IPS DF 4.7 (cell line): ENCODE results near the gene RAB27A.

Source experiments
- DNase-seq: peaks from one replicate; pipeline ENCODE4 v3.0.0-alpha.2; 2013; ENCODE audit warnings: low spot score; ENCODE audit errors: extremely low read depth

Gene RAB27A

GRCh38 chr15:55226127-55226526 is 63.5 kb downstream of the RAB27A start:
- DNase-seq: no peak

DNA sequence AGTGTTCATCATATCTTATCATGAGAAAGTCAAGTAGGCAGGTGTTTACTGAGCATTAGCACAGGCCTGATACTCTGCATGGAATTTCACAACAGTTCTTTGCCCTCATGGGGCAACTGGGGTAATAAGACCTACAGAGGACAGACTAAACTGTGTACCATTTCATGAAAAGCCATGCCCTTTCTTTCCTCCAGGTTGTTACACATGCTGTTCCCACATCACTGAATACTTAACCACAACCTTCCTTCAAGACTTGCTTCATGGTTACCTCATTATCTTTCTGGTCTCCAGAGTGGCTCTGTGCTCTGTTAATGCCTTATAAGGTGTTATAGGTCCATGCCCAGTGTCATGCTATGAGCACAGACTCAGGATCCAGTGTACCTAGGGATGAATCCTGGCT is 64.7 kb downstream of the RAB27A start:
- no peak for DNase-seq

DNA sequence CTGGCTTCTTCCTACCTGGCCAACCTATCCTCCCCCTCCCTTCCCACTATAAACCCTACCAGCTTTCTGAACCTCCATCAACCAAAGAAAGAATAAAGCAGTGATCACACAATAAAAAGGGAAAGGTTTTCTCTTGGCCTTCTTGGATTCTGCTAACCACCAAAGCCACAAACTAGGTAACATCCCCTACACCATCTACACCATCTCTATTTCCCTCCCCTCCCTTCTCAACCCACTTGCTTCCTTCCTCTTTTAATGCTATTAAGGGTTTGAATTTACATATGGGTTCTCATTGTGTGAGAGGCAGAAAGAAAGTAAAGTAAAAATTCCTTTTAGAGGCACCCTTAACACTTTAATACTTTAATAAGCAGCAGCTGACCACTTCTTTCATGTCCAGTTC is 67.0 kb downstream of the RAB27A start:
- no peak for DNase-seq

GRCh38 chr15:55221090-55222011 is 68.3 kb downstream of the RAB27A start:
- no peak for DNase-seq

GRCh38 chr15:55220606-55221005 is 69.0 kb downstream of the RAB27A start:
- DNase-seq: no peak

GRCh38 chr15:55218056-55218455 is 71.6 kb downstream of the RAB27A start:
- no peak for DNase-seq

- no peak for DNase-seq
Observed at GRCh38 chr15:55204464-55204863, 85.1 kb downstream of the RAB27A start.

- DNase-seq: no peak
Observed at GRCh38 chr15:55202206-55202605, 87.4 kb downstream of the RAB27A start.

DNA sequence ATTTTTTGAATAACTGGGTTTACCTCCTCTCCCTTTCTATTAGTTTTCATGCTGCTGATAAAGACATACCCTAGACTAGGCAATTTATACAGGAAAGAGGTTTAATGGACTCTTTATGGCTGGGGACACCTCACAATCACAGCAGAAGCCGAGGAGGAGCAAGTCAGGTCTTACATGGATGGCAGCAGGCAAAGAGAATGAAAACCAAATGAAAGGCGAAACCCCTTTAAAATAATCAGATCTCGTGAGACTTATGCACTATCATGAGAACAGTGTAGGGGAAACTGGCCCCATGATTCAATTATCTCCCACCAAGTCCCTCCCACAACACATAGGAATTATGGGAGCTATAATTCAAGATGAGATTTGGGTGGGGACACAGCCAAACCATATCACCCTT is 90.9 kb downstream of the RAB27A start:
- no peak for DNase-seq

DNA sequence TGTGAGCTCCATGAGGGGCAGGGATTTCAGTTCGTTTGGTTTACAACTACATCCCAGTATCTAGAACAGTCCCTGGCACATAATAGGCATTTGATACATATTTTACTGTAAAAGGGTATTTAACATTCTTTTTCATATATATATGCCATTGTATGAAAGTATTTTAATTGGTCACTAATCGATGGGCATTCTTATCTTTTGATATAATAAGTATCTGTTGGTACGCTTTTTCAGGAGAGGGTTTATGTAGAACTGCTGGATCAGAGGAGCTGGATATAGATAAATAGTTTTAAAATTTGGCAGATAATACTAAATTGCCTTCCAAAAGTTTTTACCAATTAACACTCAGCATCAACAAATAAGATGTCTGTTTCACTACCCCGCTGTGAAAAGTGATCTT is 91.9 kb downstream of the RAB27A start:
- no peak for DNase-seq

DNA sequence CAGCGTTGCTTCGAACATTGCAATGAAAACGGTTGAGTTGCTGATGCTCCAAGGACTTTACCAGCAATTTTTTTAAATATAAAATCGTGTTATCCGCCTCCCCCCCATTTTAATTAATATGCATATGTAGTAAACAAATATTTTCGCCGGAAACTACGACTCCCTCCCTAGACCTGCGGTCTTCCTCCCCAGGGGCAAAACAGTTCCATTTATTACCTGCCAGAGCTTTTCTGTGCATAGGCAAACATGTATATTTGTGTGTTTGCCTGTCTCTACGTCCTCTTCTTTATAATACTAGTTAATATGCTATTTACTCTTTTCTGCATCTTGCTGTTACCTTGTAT is 92.3 kb downstream of the RAB27A start:
- DNase-seq: no peak

DNA sequence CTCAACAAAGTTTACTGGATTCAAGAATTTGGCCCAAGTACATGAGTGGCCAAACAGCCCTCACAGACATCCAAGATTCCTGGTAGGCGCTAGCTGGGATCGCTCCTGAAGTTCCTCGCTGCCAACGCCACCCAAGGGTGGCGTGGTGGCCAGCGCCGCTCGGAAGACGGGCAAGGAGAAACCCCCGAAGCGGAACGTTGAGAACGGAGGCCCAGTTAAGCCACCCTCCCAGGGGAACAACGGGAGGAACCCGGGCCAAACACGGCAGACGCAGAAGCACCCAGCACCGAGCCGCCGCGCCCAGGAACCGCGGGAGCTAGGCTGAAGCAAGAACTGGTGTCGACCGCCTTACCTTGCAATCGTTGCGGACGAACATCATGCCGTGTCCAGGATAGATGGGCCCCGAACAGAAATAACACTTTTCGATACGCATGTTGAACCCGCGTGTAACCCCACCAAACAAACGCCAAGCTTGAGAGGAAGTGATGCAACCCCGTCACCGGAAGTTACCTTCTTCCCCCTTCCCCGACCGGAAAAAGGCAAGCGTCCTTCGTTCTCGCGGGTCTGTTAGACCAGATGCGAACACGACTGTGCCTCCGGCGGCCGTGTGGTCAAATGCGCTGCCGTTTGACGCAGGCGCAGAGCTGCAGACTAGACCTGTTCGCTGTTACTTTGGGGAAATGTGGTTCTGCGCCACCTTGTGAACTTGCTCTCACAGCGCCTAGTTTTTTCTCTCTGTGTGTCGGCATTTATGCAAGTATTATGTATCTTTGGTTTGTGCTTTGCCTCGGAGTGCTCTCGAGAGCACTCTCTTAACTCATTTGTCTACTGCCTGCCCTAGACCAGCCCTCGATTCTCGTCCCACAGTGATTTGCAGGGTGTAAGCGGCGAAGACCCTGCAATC is 92.9 kb downstream of the RAB27A start, which contains the start of gene RSL24D1:
Gene RSL24D1 (minus strand): TSS at position 484 of the 904 bp plus-strand sequence. CDS start 51 bp downstream, at position 433.
- peak; percentile 93 for DNase-seq

DNA sequence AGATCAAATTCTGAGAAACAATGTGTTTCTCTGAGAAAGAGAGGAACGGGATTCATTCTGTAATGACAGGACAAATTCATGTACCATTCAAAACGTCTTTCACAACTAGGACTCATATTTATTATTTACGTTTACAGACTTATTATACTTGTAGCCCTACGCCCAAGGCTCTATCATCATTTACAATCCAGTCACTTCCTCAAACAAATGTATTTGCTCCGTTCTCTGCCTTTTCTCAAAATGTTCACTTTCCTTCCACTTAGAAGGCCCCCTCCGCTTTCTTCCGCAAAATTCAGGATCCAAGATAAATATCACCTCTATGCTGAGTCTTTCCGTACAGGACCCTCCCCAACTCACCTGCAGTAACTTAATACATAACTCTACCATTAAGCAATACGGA is 93.6 kb downstream of the RAB27A start:
- DNase-seq: no peak

DNA sequence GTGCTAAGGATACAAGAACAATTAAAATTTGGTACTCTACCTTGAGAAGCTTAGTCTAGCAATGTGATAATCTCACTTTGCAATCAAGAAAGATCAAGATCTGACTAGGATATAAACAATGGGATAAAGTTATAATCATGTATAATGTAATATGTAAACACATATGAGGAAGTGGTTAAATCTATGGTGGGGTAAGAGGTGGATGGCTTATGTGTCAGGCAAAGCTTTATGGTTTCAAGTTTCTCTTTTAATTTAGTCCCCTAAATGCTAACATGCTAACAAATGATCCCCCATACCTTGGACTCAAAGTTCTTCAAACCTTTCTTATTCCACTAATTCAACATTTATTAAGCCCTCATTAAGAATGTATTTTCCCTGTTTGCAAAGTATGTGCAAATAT is 95.4 kb downstream of the RAB27A start:
- DNase-seq: no peak

GRCh38 chr15:55186331-55186730 is 103.3 kb downstream of the RAB27A start:
- DNase-seq: no peak

- DNase-seq: no peak
Observed at GRCh38 chr15:55183679-55184078, 105.9 kb downstream of the RAB27A start.

- DNase-seq: no peak
Observed at GRCh38 chr15:55179141-55179540, 110.5 kb downstream of the RAB27A start.

DNA sequence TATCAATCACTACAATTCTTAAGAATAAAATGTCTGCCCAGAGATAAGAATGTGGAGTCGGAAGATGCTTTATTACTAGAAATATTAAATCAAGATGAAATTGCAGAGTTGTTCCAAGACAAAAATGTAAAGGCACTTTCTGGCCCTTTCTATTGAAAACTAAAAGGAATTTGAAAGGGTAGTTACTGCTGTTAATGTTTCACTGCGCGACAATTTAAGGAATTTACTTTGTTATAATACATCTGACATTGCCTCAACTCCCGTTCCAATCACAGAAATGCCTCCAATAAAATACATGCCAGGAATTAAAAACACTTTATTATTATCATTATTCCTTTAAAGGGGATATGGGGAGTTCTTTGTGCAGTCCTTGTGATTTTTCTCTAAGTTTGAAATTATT is 119.3 kb downstream of the RAB27A start:
- no peak for DNase-seq

GRCh38 chr15:55168350-55168974 is 121.2 kb downstream of the RAB27A start:
- peak; percentile 92 for DNase-seq

- DNase-seq: no peak
Observed at GRCh38 chr15:55164284-55164683, 125.3 kb downstream of the RAB27A start.
